D721Med (cell line): ENCODE results near the gene CCDC182.

ENCODE experiments used
- DNase-seq: peaks from one replicate; pipeline ENCODE4 v3.0.0; 2011; ENCODE audit warnings: low spot score; ENCODE audit not compliant: insufficient read length
- FAIRE-seq: peaks from 2 replicates; lab custom pipeline; 2011; peaks lifted over from hg19 to GRCh38; lab: Jason Lieb, UNC
- TF ChIP-seq, protein P1 (sequence below): IDR thresholded peaks from 2 replicates; pipeline ENCODE4 v1.5.1; 2012; ENCODE audit warnings: mild to moderate bottlenecking, control low read depth; ENCODE audit not compliant: insufficient read depth; ENCODE audit errors: missing control alignments

The CCDC182 gene

DNA sequence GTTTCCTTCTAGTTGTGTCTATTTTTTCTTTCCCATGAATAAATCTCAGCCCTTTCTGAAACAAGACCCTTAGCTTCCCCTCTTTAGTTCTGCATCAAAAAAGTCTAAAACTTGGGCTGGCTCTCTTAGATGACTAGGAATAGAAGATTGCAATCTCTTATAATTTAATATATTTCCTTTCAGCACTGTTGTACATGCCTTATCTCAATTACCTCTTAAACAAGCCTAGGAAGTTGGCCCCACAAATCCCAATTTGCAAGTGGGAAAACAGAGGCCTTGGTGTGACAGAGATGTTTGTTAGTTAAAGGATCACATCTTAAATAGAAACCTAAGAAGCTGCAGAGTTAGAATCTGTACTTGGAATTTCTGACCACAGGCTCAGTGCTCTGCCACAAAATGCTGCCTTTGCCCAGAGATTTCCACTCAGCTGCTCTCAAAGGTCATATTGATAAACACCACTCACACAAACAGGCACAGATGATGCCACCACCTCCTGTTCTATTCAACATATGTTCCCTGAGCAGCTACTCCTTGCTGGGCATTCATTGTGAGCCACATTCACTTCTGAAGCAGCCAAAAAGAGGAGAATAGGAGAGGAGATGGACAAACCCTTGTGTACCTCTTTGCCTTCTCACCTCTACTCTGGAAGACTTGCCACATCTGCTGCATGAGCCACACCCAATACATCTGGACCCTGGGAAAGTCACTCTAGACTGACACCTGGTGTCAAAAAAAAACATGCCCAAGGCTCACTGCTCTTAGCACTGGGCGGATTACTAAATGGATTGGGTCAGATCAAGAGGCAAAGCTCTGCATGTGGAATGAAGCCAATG, 5.5 kb downstream of the CCDC182 start:
- TF ChIP-seq, protein P1, sequence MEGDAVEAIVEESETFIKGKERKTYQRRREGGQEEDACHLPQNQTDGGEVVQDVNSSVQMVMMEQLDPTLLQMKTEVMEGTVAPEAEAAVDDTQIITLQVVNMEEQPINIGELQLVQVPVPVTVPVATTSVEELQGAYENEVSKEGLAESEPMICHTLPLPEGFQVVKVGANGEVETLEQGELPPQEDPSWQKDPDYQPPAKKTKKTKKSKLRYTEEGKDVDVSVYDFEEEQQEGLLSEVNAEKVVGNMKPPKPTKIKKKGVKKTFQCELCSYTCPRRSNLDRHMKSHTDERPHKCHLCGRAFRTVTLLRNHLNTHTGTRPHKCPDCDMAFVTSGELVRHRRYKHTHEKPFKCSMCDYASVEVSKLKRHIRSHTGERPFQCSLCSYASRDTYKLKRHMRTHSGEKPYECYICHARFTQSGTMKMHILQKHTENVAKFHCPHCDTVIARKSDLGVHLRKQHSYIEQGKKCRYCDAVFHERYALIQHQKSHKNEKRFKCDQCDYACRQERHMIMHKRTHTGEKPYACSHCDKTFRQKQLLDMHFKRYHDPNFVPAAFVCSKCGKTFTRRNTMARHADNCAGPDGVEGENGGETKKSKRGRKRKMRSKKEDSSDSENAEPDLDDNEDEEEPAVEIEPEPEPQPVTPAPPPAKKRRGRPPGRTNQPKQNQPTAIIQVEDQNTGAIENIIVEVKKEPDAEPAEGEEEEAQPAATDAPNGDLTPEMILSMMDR = peak; percentile 85
- peak; percentile 49 for DNase-seq
- FAIRE-seq = peak; percentile 73

DNA sequence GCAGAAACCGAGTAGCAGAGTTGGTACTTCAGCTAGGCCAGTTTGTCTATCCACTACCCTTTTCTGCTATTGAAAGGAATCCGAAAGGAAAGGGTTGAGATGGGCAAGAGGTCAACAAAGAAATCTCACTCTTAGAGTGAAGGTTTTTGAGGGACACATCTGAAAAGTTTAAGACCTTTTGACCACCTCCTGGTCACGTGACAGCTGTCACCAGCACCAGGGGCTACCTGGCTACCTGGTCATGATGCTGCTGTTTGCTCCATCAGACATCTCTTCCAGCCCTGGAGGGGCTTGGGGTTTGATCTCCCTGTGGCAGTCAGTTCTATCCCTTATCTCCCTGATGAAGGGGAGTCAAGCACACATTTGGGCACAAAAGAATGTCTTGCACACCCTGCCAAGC, 7.6 kb downstream of the CCDC182 start:
- TF ChIP-seq, protein P1 = no peak
- FAIRE-seq (no peak), DNase-seq (no peak)

DNA sequence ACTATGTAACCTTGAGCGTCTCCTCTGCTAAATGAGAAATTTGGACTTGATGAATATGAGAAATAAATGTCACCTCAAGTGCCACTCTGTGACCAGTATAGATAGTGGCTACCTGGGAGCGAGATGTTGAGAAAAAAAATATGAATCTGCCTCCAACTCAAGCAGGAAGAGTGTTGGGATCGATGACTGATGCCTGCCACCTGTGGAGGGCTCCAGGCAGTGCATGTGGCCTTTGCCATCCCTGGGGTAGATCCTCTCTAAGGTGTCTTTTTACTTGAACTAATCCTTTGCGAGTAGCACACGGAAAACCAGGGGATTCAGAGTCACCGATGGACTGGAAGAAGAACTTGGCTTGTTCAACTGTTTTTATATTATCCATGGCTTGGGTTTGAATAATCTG, 9.4 kb downstream of the CCDC182 start:
- FAIRE-seq (no peak), DNase-seq (no peak)
- TF ChIP-seq, protein P1 = peak; percentile 14

DNA sequence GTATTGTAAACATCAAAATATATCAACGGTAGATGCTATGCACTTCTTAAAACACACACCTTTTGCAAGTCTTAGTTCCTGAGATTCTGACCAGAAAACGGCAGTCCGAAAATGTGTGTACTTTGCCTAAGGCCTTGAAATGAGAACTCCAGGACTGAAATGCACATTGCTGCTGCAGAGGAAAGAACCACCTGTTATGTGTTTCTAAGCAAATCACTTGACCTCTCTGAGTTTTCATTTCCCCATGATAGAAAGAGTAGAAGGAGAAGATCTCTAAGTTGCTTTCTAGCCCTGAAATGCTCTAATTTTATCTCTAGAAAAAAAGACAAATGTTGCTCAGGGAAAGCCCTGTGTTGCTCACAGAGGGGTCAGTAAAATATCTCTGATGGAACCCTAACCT, 9.9 kb downstream of the CCDC182 start:
- FAIRE-seq (no peak), DNase-seq (no peak)
- TF ChIP-seq, protein P1 = no peak

DNA sequence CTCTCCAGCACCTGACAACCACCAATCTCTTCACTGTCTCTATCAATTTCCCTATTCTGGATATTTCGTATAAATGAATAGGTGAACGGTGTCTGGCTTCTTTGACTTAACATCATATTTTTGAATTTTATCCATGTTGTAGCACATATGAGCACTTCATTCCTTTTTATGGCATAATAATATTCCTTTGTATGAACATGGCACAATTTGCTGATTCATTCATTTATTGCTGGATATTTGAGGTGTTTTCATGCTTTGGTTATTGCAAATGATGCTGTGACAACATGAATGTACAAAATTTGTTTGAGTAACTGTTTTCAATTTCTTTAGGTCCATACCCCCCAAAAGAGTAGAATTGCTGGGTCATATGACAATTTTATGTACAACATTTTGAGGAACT, 12.0 kb downstream of the CCDC182 start:
- TF ChIP-seq, protein P1 = no peak
- no peak for FAIRE-seq
- no peak for DNase-seq

DNA sequence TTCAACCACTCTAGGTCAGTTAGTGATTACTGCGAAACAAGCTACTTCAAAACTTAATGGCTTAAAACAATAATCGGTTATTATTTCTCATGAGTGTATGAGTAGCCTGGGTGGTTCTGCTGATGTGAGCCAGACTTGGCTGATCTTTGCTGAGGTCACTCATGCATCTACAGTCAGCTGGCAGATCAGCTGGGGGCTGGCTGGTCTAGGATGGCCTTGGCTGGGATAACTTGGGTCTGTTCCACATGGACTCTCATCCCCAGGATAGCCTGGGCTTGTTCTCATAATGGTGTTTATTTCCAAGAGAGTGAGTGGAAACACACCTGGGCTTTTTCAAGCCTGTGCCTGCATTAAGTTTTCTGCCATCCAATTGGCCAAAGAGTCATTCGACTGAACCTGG, 13.0 kb downstream of the CCDC182 start:
- TF ChIP-seq, protein P1 = no peak
- DNase-seq = no peak
- FAIRE-seq = no peak

DNA sequence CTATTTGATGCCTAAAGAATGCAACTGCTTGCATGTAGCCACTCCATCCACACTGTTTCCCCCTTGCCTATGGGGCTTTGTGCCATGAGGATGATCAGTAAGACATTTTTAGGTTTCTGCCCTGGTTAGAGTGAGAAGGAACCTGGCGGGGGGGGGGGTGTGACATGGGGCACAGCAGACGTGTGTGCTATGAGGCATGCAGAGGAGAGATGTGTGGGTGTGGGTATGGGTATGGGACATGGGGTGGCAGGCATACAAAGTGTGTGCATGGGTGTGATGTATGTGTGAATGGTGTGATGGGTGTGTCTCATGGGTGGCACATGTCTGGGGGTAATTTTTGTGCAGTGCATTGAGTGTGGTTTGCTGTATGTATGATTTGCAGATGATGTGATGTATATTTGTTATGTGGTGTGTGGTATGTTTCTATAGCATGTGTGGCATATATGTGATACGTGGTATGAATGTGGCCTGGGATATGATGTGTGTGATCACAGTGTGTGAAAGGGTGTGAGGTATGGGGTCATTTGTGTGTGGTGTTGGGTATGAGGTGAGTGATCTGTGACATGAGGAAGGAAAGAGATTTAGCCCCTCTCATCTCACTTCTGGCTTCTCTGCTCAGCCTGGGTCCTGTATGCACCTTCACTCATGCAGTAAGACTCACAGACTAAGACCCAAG, 14.9 kb downstream of the CCDC182 start:
- FAIRE-seq (no peak), DNase-seq (no peak)
- TF ChIP-seq, protein P1 = no peak
